Left renal pelvis (tissue), 4 donors: ENCODE results near the gene CRYBG1. TPM values are rescaled to one million over a fixed set of nuclear protein-coding genes. Genes with fewer than 3 reads are reported as not detected.
"Not testable (repeated sequence)": the region's sequence is repeated elsewhere in the genome, so short reads cannot be mapped to it uniquely, and the experiment has no call there.

Experiments
- DNase-seq, 4 donors: peaks; one replicate each; pipeline ENCODE4 v3.0.0-alpha.2; 2013; ENCODE audit warnings: low read depth in 4 of 4, low spot score in 3 of 4
- polyA plus RNA-seq, 4 donors: library from polyadenylated mRNA; unstranded; fragments of 120-200 nt; gene quantifications; one replicate each; pipeline ENCODE4 v1.2.1, GENCODE V29; 2013; ENCODE audit not compliant: insufficient read length in 4 of 4

The CRYBG1 gene
- polyA plus RNA-seq, 4 donors: 2.7 to 33.3 (median 29.7) TPM

GRCh38 chr6:106373502-106374239 lies 13.2 kb downstream of the CRYBG1 start:
- DNase-seq: no peak

GRCh38 chr6:106377061-106377540 lies 16.6 kb downstream of the CRYBG1 start:
- no peak for DNase-seq

GRCh38 chr6:106379951-106380350 lies 19.4 kb downstream of the CRYBG1 start:
- no peak for DNase-seq

GRCh38 chr6:106380407-106380806 lies 19.9 kb downstream of the CRYBG1 start:
- no peak for DNase-seq

GRCh38 chr6:106381223-106381622 lies 20.7 kb downstream of the CRYBG1 start:
- DNase-seq: no peak

GRCh38 chr6:106381881-106382280 lies 21.4 kb downstream of the CRYBG1 start:
- DNase-seq: no peak

GRCh38 chr6:106383573-106383972 lies 23.1 kb downstream of the CRYBG1 start:
- no peak for DNase-seq

- no peak for DNase-seq
Observed at GRCh38 chr6:106385530-106385929, 25.0 kb downstream of the CRYBG1 start.

GRCh38 chr6:106387875-106388274 lies 27.4 kb downstream of the CRYBG1 start:
- DNase-seq: no peak

GRCh38 chr6:106390088-106390487 lies 29.6 kb downstream of the CRYBG1 start:
- DNase-seq: no peak

GRCh38 chr6:106396426-106397220 lies 36.1 kb downstream of the CRYBG1 start:
- no peak for DNase-seq

- DNase-seq: no peak
Observed at GRCh38 chr6:106397431-106397830, 36.9 kb downstream of the CRYBG1 start.

GRCh38 chr6:106398621-106399020 lies 38.1 kb downstream of the CRYBG1 start:
- DNase-seq: no peak

- not testable (repeated sequence) for DNase-seq
Observed at GRCh38 chr6:106405044-106405443, 44.5 kb downstream of the CRYBG1 start.

GRCh38 chr6:106411056-106411455 lies 50.5 kb downstream of the CRYBG1 start:
- DNase-seq: no peak

- DNase-seq: no peak
Observed at GRCh38 chr6:106411643-106412200, 51.2 kb downstream of the CRYBG1 start.

- DNase-seq: no peak
Observed at GRCh38 chr6:106413016-106413415, 52.5 kb downstream of the CRYBG1 start.

- DNase-seq: no peak
Observed at GRCh38 chr6:106413722-106414121, 53.2 kb downstream of the CRYBG1 start.

- no peak for DNase-seq
Observed at GRCh38 chr6:106415921-106416320, 55.4 kb downstream of the CRYBG1 start.

GRCh38 chr6:106417572-106418147 lies 57.1 kb downstream of the CRYBG1 start:
- DNase-seq: no peak
